ENCODE measurements around the gene CRYGB. TPM values are rescaled to one million over a fixed set of nuclear protein-coding genes. Genes with fewer than 3 reads are reported as not detected.
"Not testable (repeated sequence)": the region's sequence is repeated elsewhere in the genome, so short reads cannot be mapped to it uniquely, and the experiment has no call there.

The CRYGB gene
- polyA plus RNA-seq, 1 donor from 2014 or later, result not detected

DNA sequence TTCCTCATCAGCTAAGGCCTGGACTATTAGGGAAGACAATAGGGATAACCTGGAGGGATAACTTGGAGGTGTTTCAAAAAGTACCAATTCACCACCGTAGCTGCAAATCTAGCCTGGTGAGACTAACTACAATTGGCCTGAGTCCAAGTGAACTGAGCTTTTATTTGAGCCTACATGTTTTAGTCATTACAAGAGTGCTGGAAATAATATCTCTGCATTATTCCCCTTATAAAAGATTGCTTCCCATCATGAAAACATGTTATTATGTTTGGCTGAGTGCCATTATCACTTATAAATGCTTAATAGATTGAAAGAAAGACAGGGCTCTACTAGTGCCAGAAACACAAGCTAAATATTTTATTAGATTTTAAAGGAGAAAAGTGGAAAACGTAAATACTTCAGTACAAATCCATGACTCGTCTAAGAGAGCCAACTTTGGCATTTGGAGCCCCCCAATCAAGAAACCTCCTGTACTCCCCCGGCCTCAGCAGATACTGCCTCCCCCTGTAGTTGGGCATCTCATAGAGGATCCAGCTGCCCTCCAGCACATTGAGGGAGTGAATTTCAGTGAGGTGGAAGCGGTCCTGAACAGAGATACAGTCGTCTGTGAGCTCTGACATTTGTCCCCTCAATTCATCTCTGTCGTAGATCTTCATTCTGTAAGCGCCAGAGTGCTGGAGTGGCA, 3.6 kb downstream of the CRYGB start:
- H3K9ac ChIP-seq (ENCODE audit: low read length), result no peak overlapping the region
- no peaks in the 10 kb centered on the region for H3K9me2 ChIP-seq (ENCODE audit: insufficient read depth, low read length)
- no peaks in the 10 kb centered on the region for H4K20me1 ChIP-seq (ENCODE audit: insufficient read depth)
- H3F3A ChIP-seq (ENCODE audit: insufficient read depth, low read length, poor library complexity, severe bottlenecking), result no peaks in the 10 kb centered on the region
- no peak overlapping the region for H3K27ac ChIP-seq (ENCODE audit: low read length)
- no peak overlapping the region for H3K4me3 ChIP-seq (ENCODE audit: low read length)
- H3K27me3 ChIP-seq (ENCODE audit: insufficient read depth, low read depth, low read length), result no peaks in the 10 kb centered on the region
- H3K79me2 ChIP-seq (replicated peaks; ENCODE audit: insufficient read depth, low read length), result no peaks in the 10 kb centered on the region
- H3K4me2 ChIP-seq (ENCODE audit: low read length), result no peak overlapping the region
- no peaks in the 10 kb centered on the region for H3K9me3 ChIP-seq (ENCODE audit: low read length)
- no peak overlapping the region for H2AFZ ChIP-seq (ENCODE audit: low read depth, low read length)
- TF ChIP-seq POLR2AphosphoS5 (IDR thresholded peaks at IDR 0.05) (no peak), MXI1 (conservative IDR thresholded peaks at IDR 0.05; ENCODE audit: poor library complexity, severe bottlenecking) (no peak), TAF1 (IDR thresholded peaks at IDR 0.05; ENCODE audit: low read depth) (no peak), RAD21 (conservative IDR thresholded peaks at IDR 0.05) (no peak), EP300 (conservative IDR thresholded peaks at IDR 0.05; ENCODE audit: poor library complexity, severe bottlenecking) (no peak), SMC3 (conservative IDR thresholded peaks at IDR 0.05; ENCODE audit: poor library complexity) (no peak), EZH2 (IDR thresholded peaks at IDR 0.05; ENCODE audit: borderline replicate concordance, insufficient read depth, low read length, poor library complexity, severe bottlenecking) (no peak)
- TF ChIP-seq, protein P1, sequence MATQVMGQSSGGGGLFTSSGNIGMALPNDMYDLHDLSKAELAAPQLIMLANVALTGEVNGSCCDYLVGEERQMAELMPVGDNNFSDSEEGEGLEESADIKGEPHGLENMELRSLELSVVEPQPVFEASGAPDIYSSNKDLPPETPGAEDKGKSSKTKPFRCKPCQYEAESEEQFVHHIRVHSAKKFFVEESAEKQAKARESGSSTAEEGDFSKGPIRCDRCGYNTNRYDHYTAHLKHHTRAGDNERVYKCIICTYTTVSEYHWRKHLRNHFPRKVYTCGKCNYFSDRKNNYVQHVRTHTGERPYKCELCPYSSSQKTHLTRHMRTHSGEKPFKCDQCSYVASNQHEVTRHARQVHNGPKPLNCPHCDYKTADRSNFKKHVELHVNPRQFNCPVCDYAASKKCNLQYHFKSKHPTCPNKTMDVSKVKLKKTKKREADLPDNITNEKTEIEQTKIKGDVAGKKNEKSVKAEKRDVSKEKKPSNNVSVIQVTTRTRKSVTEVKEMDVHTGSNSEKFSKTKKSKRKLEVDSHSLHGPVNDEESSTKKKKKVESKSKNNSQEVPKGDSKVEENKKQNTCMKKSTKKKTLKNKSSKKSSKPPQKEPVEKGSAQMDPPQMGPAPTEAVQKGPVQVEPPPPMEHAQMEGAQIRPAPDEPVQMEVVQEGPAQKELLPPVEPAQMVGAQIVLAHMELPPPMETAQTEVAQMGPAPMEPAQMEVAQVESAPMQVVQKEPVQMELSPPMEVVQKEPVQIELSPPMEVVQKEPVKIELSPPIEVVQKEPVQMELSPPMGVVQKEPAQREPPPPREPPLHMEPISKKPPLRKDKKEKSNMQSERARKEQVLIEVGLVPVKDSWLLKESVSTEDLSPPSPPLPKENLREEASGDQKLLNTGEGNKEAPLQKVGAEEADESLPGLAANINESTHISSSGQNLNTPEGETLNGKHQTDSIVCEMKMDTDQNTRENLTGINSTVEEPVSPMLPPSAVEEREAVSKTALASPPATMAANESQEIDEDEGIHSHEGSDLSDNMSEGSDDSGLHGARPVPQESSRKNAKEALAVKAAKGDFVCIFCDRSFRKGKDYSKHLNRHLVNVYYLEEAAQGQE (IDR thresholded peaks at IDR 0.05; ENCODE audit: borderline replicate concordance), result no peak
- TF ChIP-seq, protein P2, sequence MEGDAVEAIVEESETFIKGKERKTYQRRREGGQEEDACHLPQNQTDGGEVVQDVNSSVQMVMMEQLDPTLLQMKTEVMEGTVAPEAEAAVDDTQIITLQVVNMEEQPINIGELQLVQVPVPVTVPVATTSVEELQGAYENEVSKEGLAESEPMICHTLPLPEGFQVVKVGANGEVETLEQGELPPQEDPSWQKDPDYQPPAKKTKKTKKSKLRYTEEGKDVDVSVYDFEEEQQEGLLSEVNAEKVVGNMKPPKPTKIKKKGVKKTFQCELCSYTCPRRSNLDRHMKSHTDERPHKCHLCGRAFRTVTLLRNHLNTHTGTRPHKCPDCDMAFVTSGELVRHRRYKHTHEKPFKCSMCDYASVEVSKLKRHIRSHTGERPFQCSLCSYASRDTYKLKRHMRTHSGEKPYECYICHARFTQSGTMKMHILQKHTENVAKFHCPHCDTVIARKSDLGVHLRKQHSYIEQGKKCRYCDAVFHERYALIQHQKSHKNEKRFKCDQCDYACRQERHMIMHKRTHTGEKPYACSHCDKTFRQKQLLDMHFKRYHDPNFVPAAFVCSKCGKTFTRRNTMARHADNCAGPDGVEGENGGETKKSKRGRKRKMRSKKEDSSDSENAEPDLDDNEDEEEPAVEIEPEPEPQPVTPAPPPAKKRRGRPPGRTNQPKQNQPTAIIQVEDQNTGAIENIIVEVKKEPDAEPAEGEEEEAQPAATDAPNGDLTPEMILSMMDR (IDR thresholded peaks at IDR 0.05; ENCODE audit: poor library complexity, severe bottlenecking), result no peak
- H3K36me3 ChIP-seq (ENCODE audit: insufficient read depth, low read length), result no peaks in the 10 kb centered on the region

DNA sequence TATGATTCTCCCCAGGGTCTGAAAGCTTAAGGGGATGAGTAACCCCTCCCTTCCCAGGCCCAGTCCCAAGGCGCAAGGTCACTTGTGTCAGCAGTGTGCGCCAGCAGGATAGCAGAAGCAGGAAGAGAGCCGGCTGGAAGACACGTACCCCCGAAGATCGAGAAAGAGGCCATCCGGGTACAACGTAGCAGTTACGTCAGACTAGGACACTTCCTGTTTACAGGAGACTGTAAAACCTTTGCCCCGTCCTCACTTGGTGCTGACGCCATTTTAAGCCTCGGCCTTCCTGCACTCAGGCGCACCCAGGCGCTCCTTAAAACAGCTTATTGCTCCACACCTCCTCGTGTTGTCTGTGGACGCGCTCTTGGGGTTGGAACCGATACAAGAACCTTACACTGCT, 6.5 kb downstream of the CRYGB start:
- Histone ChIP-seq H3K27ac (ENCODE audit: low read length) (no peak overlapping the region), H3K4me3 (ENCODE audit: low read length) (no peak overlapping the region), H3K9ac (ENCODE audit: low read length) (no peak overlapping the region), H3K27me3 (ENCODE audit: insufficient read depth, low read depth, low read length) (no peaks in the 10 kb centered on the region), H4K20me1 (ENCODE audit: insufficient read depth) (no peaks in the 10 kb centered on the region), H3F3A (ENCODE audit: insufficient read depth, low read length, poor library complexity, severe bottlenecking) (no peaks in the 10 kb centered on the region), H2AFZ (ENCODE audit: low read depth, low read length) (no peak overlapping the region), H3K4me2 (ENCODE audit: low read length) (no peak overlapping the region), H3K36me3 (ENCODE audit: insufficient read depth, low read length) (no peaks in the 10 kb centered on the region), H3K9me3 (ENCODE audit: low read length) (no peaks in the 10 kb centered on the region), H3K9me2 (ENCODE audit: insufficient read depth, low read length) (no peaks in the 10 kb centered on the region), H3K79me2 (replicated peaks; ENCODE audit: insufficient read depth, low read length) (no peaks in the 10 kb centered on the region)
- TF ChIP-seq MXI1 (conservative IDR thresholded peaks at IDR 0.05; ENCODE audit: poor library complexity, severe bottlenecking) (no peak), SMC3 (conservative IDR thresholded peaks at IDR 0.05; ENCODE audit: poor library complexity) (no peak), TAF1 (IDR thresholded peaks at IDR 0.05; ENCODE audit: low read depth) (no peak), POLR2AphosphoS5 (IDR thresholded peaks at IDR 0.05) (no peak), EP300 (conservative IDR thresholded peaks at IDR 0.05; ENCODE audit: poor library complexity, severe bottlenecking) (no peak), RAD21 (conservative IDR thresholded peaks at IDR 0.05) (no peak), EZH2 (IDR thresholded peaks at IDR 0.05; ENCODE audit: borderline replicate concordance, insufficient read depth, low read length, poor library complexity, severe bottlenecking) (no peak)
- TF ChIP-seq, protein P2 (IDR thresholded peaks at IDR 0.05; ENCODE audit: poor library complexity, severe bottlenecking), result no peak
- TF ChIP-seq, protein P1 (IDR thresholded peaks at IDR 0.05; ENCODE audit: borderline replicate concordance), result no peak

DNA sequence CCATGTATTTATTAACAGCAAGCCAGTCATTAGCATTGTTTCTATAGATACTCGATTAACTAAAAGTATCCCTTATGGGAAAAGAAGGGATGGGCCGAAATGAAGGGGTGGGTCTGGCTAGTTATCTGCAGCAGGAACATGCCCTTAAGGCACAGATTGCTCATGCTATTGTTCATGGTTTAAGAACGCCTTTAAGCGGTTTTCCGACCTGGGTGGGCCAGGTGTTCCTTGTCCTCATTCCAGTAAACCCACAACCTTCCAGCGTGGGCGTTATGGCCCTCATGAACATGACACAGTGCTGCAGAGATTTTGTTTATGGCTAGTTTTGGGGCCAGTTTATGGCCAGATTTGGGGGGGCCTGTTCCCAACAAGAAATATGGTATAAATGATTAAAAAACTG, 7.6 kb downstream of the CRYGB start:
- H3K9me3 ChIP-seq (ENCODE audit: low read length); H2AFZ ChIP-seq (ENCODE audit: low read depth, low read length); H3K9me2 ChIP-seq (ENCODE audit: insufficient read depth, low read length); H3K36me3 ChIP-seq (ENCODE audit: insufficient read depth, low read length); H3K9ac ChIP-seq (ENCODE audit: low read length); H3K27ac ChIP-seq (ENCODE audit: low read length); H3K79me2 ChIP-seq (replicated peaks; ENCODE audit: insufficient read depth, low read length); H4K20me1 ChIP-seq (ENCODE audit: insufficient read depth); H3K4me3 ChIP-seq (ENCODE audit: low read length); H3K4me2 ChIP-seq (ENCODE audit: low read length); H3F3A ChIP-seq (ENCODE audit: insufficient read depth, low read length, poor library complexity, severe bottlenecking); H3K27me3 ChIP-seq (ENCODE audit: insufficient read depth, low read depth, low read length): not testable (repeated sequence)

All from neural cell (in vitro differentiated cells).